ENCODE results near the gene CAMK2B.

CAMK2B gene

GRCh38 chr7:44224080-44224973 lies 101.1 kb downstream of the CAMK2B start:
- no peak for TF ChIP-seq TAF1 (IDR thresholded peaks at IDR 0.05; ENCODE audit: low read depth, low read length)
- no peak for TF ChIP-seq POU2F2 (IDR thresholded peaks at IDR 0.05; ENCODE audit: low read depth, low read length)
- no peak for TF ChIP-seq PAX5 (IDR thresholded peaks at IDR 0.05; ENCODE audit: insufficient read depth, low read length, severe bottlenecking)
- no peak for TF ChIP-seq POLR2A (IDR thresholded peaks at IDR 0.05; ENCODE audit: low read depth, low read length)
- TF ChIP-seq SPI1 (IDR thresholded peaks at IDR 0.05; ENCODE audit: low read depth, low read length): no peak
- no peak for TF ChIP-seq POLR2AphosphoS5 (IDR thresholded peaks at IDR 0.05; ENCODE audit: low read depth, low read length)
- no peak for DNase-seq (ENCODE audit: insufficient read length, low spot score)
- FAIRE-seq: no peak

GRCh38 chr7:44223362-44224079 lies 101.9 kb downstream of the CAMK2B start:
- DNase-seq (ENCODE audit: insufficient read length, low spot score) (no peak), FAIRE-seq (no peak)
- TF ChIP-seq POLR2A (IDR thresholded peaks at IDR 0.05; ENCODE audit: low read depth, low read length): no peak; the same call in 1 of the 2 replicates
- no peak for TF ChIP-seq TAF1 (IDR thresholded peaks at IDR 0.05; ENCODE audit: low read depth, low read length)
- TF ChIP-seq POU2F2 (IDR thresholded peaks at IDR 0.05; ENCODE audit: low read depth, low read length): no peak
- TF ChIP-seq POLR2AphosphoS5 (IDR thresholded peaks at IDR 0.05; ENCODE audit: low read depth, low read length): no peak
- no peak for TF ChIP-seq PAX5 (IDR thresholded peaks at IDR 0.05; ENCODE audit: insufficient read depth, low read length, severe bottlenecking)
- no peak for TF ChIP-seq SPI1 (IDR thresholded peaks at IDR 0.05; ENCODE audit: low read depth, low read length)

GRCh38 chr7:44222776-44223261 lies 102.6 kb downstream of the CAMK2B start:
- no peak for DNase-seq (ENCODE audit: insufficient read length, low spot score)
- FAIRE-seq: peak; percentile 16
- no peak for TF ChIP-seq PAX5 (IDR thresholded peaks at IDR 0.05; ENCODE audit: insufficient read depth, low read length, severe bottlenecking)
- peak; percentile 98 for TF ChIP-seq POU2F2 (IDR thresholded peaks at IDR 0.05; ENCODE audit: low read depth, low read length)
- no peak for TF ChIP-seq SPI1 (IDR thresholded peaks at IDR 0.05; ENCODE audit: low read depth, low read length)
- no peak for TF ChIP-seq POLR2A (IDR thresholded peaks at IDR 0.05; ENCODE audit: low read depth, low read length)
- TF ChIP-seq POLR2AphosphoS5 (IDR thresholded peaks at IDR 0.05; ENCODE audit: low read depth, low read length): no peak
- no peak for TF ChIP-seq TAF1 (IDR thresholded peaks at IDR 0.05; ENCODE audit: low read depth, low read length)

- FAIRE-seq (no peak), DNase-seq (ENCODE audit: insufficient read length, low spot score) (no peak)
- TF ChIP-seq POLR2A (IDR thresholded peaks at IDR 0.05; ENCODE audit: low read depth, low read length) (no peak), POU2F2 (IDR thresholded peaks at IDR 0.05; ENCODE audit: low read depth, low read length) (no peak), SPI1 (IDR thresholded peaks at IDR 0.05; ENCODE audit: low read depth, low read length) (no peak), TAF1 (IDR thresholded peaks at IDR 0.05; ENCODE audit: low read depth, low read length) (no peak), PAX5 (IDR thresholded peaks at IDR 0.05; ENCODE audit: insufficient read depth, low read length, severe bottlenecking) (no peak), POLR2AphosphoS5 (IDR thresholded peaks at IDR 0.05; ENCODE audit: low read depth, low read length) (no peak)
Measured at GRCh38 chr7:44222074-44222473, 103.3 kb downstream of the CAMK2B start.

- TF ChIP-seq POU2F2 (IDR thresholded peaks at IDR 0.05; ENCODE audit: low read depth, low read length): no peak
- no peak for TF ChIP-seq POLR2A (IDR thresholded peaks at IDR 0.05; ENCODE audit: low read depth, low read length)
- TF ChIP-seq TAF1 (IDR thresholded peaks at IDR 0.05; ENCODE audit: low read depth, low read length): no peak
- no peak for TF ChIP-seq POLR2AphosphoS5 (IDR thresholded peaks at IDR 0.05; ENCODE audit: low read depth, low read length)
- TF ChIP-seq SPI1 (IDR thresholded peaks at IDR 0.05; ENCODE audit: low read depth, low read length): no peak
- TF ChIP-seq PAX5 (IDR thresholded peaks at IDR 0.05; ENCODE audit: insufficient read depth, low read length, severe bottlenecking): no peak
- FAIRE-seq: no peak
- DNase-seq (ENCODE audit: insufficient read length, low spot score): no peak
Measured at GRCh38 chr7:44221231-44221791, 104.1 kb downstream of the CAMK2B start.

GRCh38 chr7:44220358-44221112 lies 104.9 kb downstream of the CAMK2B start:
- DNase-seq (ENCODE audit: insufficient read length, low spot score) (no peak), FAIRE-seq (no peak)
- TF ChIP-seq TAF1 (IDR thresholded peaks at IDR 0.05; ENCODE audit: low read depth, low read length): no peak
- TF ChIP-seq SPI1 (IDR thresholded peaks at IDR 0.05; ENCODE audit: low read depth, low read length): no peak
- TF ChIP-seq PAX5 (IDR thresholded peaks at IDR 0.05; ENCODE audit: insufficient read depth, low read length, severe bottlenecking): no peak
- TF ChIP-seq POLR2A (IDR thresholded peaks at IDR 0.05; ENCODE audit: low read depth, low read length): no peak
- TF ChIP-seq POU2F2 (IDR thresholded peaks at IDR 0.05; ENCODE audit: low read depth, low read length): no peak
- TF ChIP-seq POLR2AphosphoS5 (IDR thresholded peaks at IDR 0.05; ENCODE audit: low read depth, low read length): no peak

GRCh38 chr7:44220046-44220357 lies 105.4 kb downstream of the CAMK2B start:
- DNase-seq (ENCODE audit: insufficient read length, low spot score) (no peak), FAIRE-seq (no peak)
- no peak for TF ChIP-seq POLR2AphosphoS5 (IDR thresholded peaks at IDR 0.05; ENCODE audit: low read depth, low read length)
- no peak for TF ChIP-seq POLR2A (IDR thresholded peaks at IDR 0.05; ENCODE audit: low read depth, low read length)
- TF ChIP-seq SPI1 (IDR thresholded peaks at IDR 0.05; ENCODE audit: low read depth, low read length): no peak
- no peak for TF ChIP-seq TAF1 (IDR thresholded peaks at IDR 0.05; ENCODE audit: low read depth, low read length)
- TF ChIP-seq PAX5 (IDR thresholded peaks at IDR 0.05; ENCODE audit: insufficient read depth, low read length, severe bottlenecking): no peak
- TF ChIP-seq POU2F2 (IDR thresholded peaks at IDR 0.05; ENCODE audit: low read depth, low read length): no peak

- DNase-seq (ENCODE audit: insufficient read length, low spot score): no peak
- TF ChIP-seq POLR2AphosphoS5 (IDR thresholded peaks at IDR 0.05; ENCODE audit: low read depth, low read length) (no peak), TAF1 (IDR thresholded peaks at IDR 0.05; ENCODE audit: low read depth, low read length) (no peak), POU2F2 (IDR thresholded peaks at IDR 0.05; ENCODE audit: low read depth, low read length) (no peak), POLR2A (IDR thresholded peaks at IDR 0.05; ENCODE audit: low read depth, low read length) (no peak), SPI1 (IDR thresholded peaks at IDR 0.05; ENCODE audit: low read depth, low read length) (no peak), PAX5 (IDR thresholded peaks at IDR 0.05; ENCODE audit: insufficient read depth, low read length, severe bottlenecking) (no peak)
- FAIRE-seq: no peak
Measured at GRCh38 chr7:44219371-44220045, 105.9 kb downstream of the CAMK2B start.
